Transverse colon (tissue), 4 donors: Measurements from ENCODE around the gene FRY. TPM values are rescaled to one million over a fixed set of nuclear protein-coding genes. Genes with fewer than 3 reads are reported as not detected.

Source experiments
- DNase-seq: peaks from one replicate; pipeline ENCODE4 v3.0.0-alpha.2; 2019
- H3K27ac ChIP-seq, 4 donors: fragments of 200-600 bp; sonication (generic); 2 replicates each; pipeline ENCODE4 v1.5.1; 2016 to 2018; ENCODE audit warnings: inconsistent platforms in 4 of 4
- H3K27me3 ChIP-seq: fragments of 200-600 bp; sonication (generic); 2 replicates; pipeline ENCODE4 v1.5.1; 2017; ENCODE audit warnings: inconsistent platforms
- H3K36me3 ChIP-seq, 4 donors: fragments of 200-600 bp; sonication (generic); 2 replicates each; pipeline ENCODE4 v1.5.1; 2017 to 2019; ENCODE audit warnings: inconsistent platforms in 4 of 4
- H3K4me1 ChIP-seq, 4 donors: fragments of 200-600 bp; sonication (generic); 2 replicates each; pipeline ENCODE4 v1.5.1; 2017 to 2020; ENCODE audit warnings: inconsistent platforms in 4 of 4
- H3K4me3 ChIP-seq, 4 donors: fragments of 200-600 bp; sonication (generic); 1 replicate in 1 of 4; 2 replicates in 3 of 4; pipeline versions ENCODE4 v1.5.1 to v1.6.1; 2017 to 2019; ENCODE audit warnings: inconsistent platforms in 4 of 4
- H3K9me3 ChIP-seq, 2 donors: fragments of 200-600 bp; sonication (generic); 2 replicates each; pipeline ENCODE4 v1.5.1; 2017 to 2019; ENCODE audit warnings: inconsistent platforms in 2 of 2
- EP300 ChIP-seq: sonication (generic); formaldehyde crosslinking; IDR thresholded peaks from one replicate; pipeline ENCODE4 v1.6.1; 2017; ENCODE audit warnings: antibody characterized with exemption, low read depth
- POLR2A ChIP-seq: fragments of 450-650 bp; IDR thresholded peaks from one replicate; pipeline ENCODE4 v1.6.1; 2016; ENCODE audit warnings: antibody characterized with exemption, mild to moderate bottlenecking, moderate library complexity
- POLR2AphosphoS5 ChIP-seq, 3 donors: sonication (generic); formaldehyde crosslinking; IDR thresholded peaks; one replicate each; pipeline ENCODE4 v1.6.1; 2016; ENCODE audit warnings: antibody characterized with exemption in 3 of 3
- WGBS, 2 donors: methylation state at CpG; one replicate each; pipeline ENCODE4 v1.1.5; 2018; ENCODE audit warnings: low coverage in 1 of 2; 5-methylcytosine and 5-hydroxymethylcytosine counted together
- in situ Hi-C, 4 donors: fragments of 200-750 bp; cut with MboI; loops; one replicate each; pipeline versions ENCODE4 v1.15.0 to v1.15.1; 2017; ENCODE audit warnings: low sequenced_read_pairs in 3 of 4, low pct_ligation_motif_present in 1 of 4, low pct_unique_long_range_greater_than_20kb in 1 of 4
- intact Hi-C: fragments of 100-400 bp; cut with DNase I; formaldehyde crosslinking; loops from one replicate; pipeline ENCODE4 v1.15.1; 2023; ENCODE audit warnings: low total_unique reads
- total RNA-seq, 4 donors: library from RNA; depleted of rRNA; stranded (reverse); fragments of >200 nt; gene quantifications; one replicate each; pipeline ENCODE4 v1.1.0, GENCODE V29; 2016
- TF ChIP-seq, protein P1 (sequence below), 5 experiments: fragments of 200-600 bp in 3 of 5; fragments of 450-650 bp in 2 of 5; sonication (generic) in 3 of 5; IDR thresholded peaks; 1 replicate in 2 of 5; 2 replicates in 3 of 5; pipeline ENCODE4 v1.5.1; 2016 to 2017; ENCODE audit warnings: antibody characterized with exemption in 5 of 5, inconsistent platforms in 3 of 5, mild to moderate bottlenecking in 2 of 5, moderate library complexity in 1 of 5

The FRY gene
- total RNA-seq, 4 donors from 2014 or later = 6.7 to 42.6 (median 12.4) TPM

DNA sequence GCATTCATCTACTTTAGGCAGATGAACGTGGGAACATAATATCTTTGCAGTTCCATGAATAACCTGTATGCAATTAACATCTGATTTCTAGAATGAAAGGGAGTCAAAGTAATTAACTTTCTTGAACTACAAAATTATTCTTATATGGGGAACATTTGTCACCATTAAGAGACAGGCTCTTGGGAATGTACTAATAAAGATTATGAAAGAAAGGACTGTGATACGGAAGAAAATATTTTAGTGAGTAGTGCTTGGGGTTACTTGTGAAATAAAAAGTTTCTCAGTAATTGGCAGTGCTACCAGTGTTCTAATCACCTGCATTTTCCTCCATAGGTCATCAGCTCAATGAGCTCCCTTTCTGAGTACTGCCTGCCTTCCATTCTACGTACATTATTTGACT, 85.4 kb downstream of the FRY start:
- no peak for DNase-seq
- TF ChIP-seq, protein P1, sequence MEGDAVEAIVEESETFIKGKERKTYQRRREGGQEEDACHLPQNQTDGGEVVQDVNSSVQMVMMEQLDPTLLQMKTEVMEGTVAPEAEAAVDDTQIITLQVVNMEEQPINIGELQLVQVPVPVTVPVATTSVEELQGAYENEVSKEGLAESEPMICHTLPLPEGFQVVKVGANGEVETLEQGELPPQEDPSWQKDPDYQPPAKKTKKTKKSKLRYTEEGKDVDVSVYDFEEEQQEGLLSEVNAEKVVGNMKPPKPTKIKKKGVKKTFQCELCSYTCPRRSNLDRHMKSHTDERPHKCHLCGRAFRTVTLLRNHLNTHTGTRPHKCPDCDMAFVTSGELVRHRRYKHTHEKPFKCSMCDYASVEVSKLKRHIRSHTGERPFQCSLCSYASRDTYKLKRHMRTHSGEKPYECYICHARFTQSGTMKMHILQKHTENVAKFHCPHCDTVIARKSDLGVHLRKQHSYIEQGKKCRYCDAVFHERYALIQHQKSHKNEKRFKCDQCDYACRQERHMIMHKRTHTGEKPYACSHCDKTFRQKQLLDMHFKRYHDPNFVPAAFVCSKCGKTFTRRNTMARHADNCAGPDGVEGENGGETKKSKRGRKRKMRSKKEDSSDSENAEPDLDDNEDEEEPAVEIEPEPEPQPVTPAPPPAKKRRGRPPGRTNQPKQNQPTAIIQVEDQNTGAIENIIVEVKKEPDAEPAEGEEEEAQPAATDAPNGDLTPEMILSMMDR (IDR thresholded peaks at IDR 0.05) = no peak
- TF ChIP-seq POLR2AphosphoS5 (IDR thresholded peaks at IDR 0.05) (no peak), POLR2A (no peak), EP300 (no peak)
- H3K27ac ChIP-seq = no peak overlapping the region
- no peaks in the 10 kb centered on the region for H3K36me3 ChIP-seq
- 90 to 94% methylated on average over 3 of the region's 3 CpGs for WGBS, 2 donors
- H3K9me3 ChIP-seq = no peaks in the 10 kb centered on the region
- intact Hi-C loops (no loop called here), in situ Hi-C loops (no loop called here)
- H3K27me3 ChIP-seq = no peaks in the 10 kb centered on the region
- H3K4me3 ChIP-seq = no peak overlapping the region
- no peaks in the 10 kb centered on the region for H3K4me1 ChIP-seq

DNA sequence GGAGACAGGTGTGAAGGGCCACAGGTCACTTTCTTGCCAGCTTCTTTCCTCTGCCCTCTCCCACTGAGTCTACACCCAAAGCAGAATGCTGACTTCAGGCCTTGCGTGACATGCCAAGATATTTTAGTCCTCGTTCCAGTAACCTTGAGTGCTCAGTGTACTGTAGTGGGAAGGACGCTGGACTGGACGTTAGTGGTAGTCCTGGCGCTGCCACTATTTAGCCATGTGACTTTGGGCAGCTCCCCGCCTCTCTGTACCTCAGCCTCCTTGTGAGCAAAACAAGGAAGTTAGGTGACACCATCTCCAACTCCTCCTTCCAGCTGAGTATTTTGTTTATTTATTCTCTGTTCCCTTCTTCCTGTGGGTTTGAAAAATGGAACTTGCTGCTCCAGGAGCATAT, 86.1 kb downstream of the FRY start:
- no peak for DNase-seq
- H3K9me3 ChIP-seq = no peaks in the 10 kb centered on the region
- H3K4me1 ChIP-seq = no peaks in the 10 kb centered on the region
- H3K4me3 ChIP-seq = no peak overlapping the region
- TF ChIP-seq POLR2A (no peak), EP300 (no peak), POLR2AphosphoS5 (IDR thresholded peaks at IDR 0.05) (no peak)
- TF ChIP-seq, protein P1 (IDR thresholded peaks at IDR 0.05) = no peak
- in situ Hi-C loops = no loop called here
- WGBS, 2 donors = 75% methylated on average over 6 of the region's 6 CpGs; no CpG with 5 or more reads in 1 of the 2 donors
- no peaks in the 10 kb centered on the region for H3K36me3 ChIP-seq
- H3K27me3 ChIP-seq = no peaks in the 10 kb centered on the region
- H3K27ac ChIP-seq = no peak overlapping the region
- intact Hi-C loops = no loop called here

DNA sequence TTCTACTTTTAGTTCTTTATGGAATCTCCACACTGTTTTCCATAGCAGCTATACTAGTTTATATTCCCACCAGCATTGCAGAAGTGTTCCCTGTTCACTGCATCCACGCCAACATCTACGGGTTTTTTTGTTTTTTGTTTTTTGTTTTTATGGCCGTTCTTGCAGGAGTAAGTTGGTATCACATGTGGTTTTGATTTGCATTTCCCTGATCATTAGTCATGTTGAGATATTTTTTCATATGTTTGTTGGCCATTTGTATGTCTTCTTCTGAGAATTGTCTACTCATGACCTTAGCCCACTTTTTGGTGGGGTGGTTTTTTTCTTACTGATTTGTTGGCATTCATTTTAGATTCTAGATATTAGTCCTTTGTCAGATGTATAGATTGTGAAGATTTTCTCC, 89.7 kb downstream of the FRY start:
- WGBS, 2 donors = 75 to 87% methylated on average over 3 of the region's 3 CpGs
- TF ChIP-seq, protein P1 (IDR thresholded peaks at IDR 0.05) = no peak
- no peak for TF ChIP-seq POLR2AphosphoS5 (IDR thresholded peaks at IDR 0.05)
- no peak for TF ChIP-seq EP300
- TF ChIP-seq POLR2A = no peak
- Histone ChIP-seq H3K36me3 (no peaks in the 10 kb centered on the region), H3K9me3 (no peaks in the 10 kb centered on the region), H3K27me3 (no peaks in the 10 kb centered on the region), H3K4me3 (no peak overlapping the region), H3K27ac (no peak overlapping the region), H3K4me1 (no peaks in the 10 kb centered on the region)
- in situ Hi-C loops = no loop called here
- intact Hi-C loops = no loop called here
- no peak for DNase-seq

DNA sequence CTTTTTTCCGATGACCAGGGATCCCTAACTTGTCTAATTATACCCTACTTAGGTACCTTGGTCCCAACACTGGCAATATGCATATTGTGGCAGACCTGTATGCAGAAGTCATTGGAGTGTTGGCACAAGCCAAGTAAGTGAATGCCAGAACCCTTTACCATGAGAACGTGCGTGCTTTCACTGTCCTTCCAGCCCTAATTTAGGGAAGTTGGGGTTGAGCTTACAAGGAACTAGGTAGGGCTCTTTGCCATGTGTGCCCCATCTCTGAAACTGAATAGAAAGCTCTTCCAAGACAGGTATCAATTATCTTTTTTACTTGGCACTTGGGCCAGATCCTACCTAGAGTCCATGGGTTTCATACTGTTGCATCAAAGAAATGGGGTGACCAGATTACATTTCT, 93.2 kb downstream of the FRY start:
- in situ Hi-C loops = no loop called here
- WGBS, 2 donors = 84 to 100% methylated on average over 1 to 3 of the region's 3 CpGs
- intact Hi-C loops = no loop called here
- Histone ChIP-seq H3K36me3 (no peaks in the 10 kb centered on the region), H3K9me3 (no peaks in the 10 kb centered on the region), H3K27me3 (no peaks in the 10 kb centered on the region), H3K27ac (peak overlapping the region in 1 of 4 donors; percentile 34), H3K4me3 (no peak overlapping the region), H3K4me1 (no peaks in the 10 kb centered on the region)
- TF ChIP-seq, protein P1 (IDR thresholded peaks at IDR 0.05) = no peak
- TF ChIP-seq POLR2AphosphoS5 (IDR thresholded peaks at IDR 0.05) (no peak), POLR2A (no peak), EP300 (no peak)
- no peak for DNase-seq
